ENCODE data around the gene DCUN1D1. TPM values are rescaled to one million over a fixed set of nuclear protein-coding genes. Genes with fewer than 3 reads are reported as not detected.

The DCUN1D1 gene
- total and polyA plus RNA-seq, 12 donors, result 5.5 to 51.9 (median 33.6) TPM

- no peak for DNase-seq
- no peak overlapping the region for H3K4me3 ChIP-seq
- H3K36me3 ChIP-seq (replicated peaks in 1 of 2), result peaks cover 0 to 9% of the 10 kb centered on the region in 2 donors
- peaks cover 0 to 3% of the 10 kb centered on the region in 2 donors for H3K4me1 ChIP-seq (replicated peaks in 1 of 2)
- 81 to 94% (median 83%) methylated on average over 9 of the region's 9 CpGs for WGBS, 4 donors
- intact Hi-C loops (cut with DNase I), result no loop called here
- TF ChIP-seq CTCF (IDR thresholded peaks at IDR 0.05), result no peak
- no peak for TF ChIP-seq POLR2A (IDR thresholded peaks at IDR 0.05)
- H3K27ac ChIP-seq, result no peak overlapping the region
- H3K9me3 ChIP-seq (replicated peaks in 1 of 3), result no peaks in the 10 kb centered on the region
- no peaks in the 10 kb centered on the region for H3K27me3 ChIP-seq
Observed at GRCh38 chr3:182954553-182955235, 25.6 kb downstream of the DCUN1D1 start.

GRCh38 chr3:182949688-182950087, 30.6 kb downstream of the DCUN1D1 start:
- Histone ChIP-seq H3K9me3 (replicated peaks in 1 of 3) (no peaks in the 10 kb centered on the region), H3K27ac (no peak overlapping the region), H3K27me3 (no peaks in the 10 kb centered on the region), H3K4me3 (no peak overlapping the region), H3K4me1 (replicated peaks in 1 of 2) (no peaks in the 10 kb centered on the region), H3K36me3 (replicated peaks in 1 of 2) (peaks cover 0 to 14% of the 10 kb centered on the region in 2 donors)
- 96 to 100% (median 99%) methylated on average over 1 of the region's 1 CpG for WGBS, 4 donors
- no peak for DNase-seq
- intact Hi-C loops (cut with DNase I), result no loop called here
- no peak for TF ChIP-seq POLR2A (IDR thresholded peaks at IDR 0.05)
- TF ChIP-seq CTCF (IDR thresholded peaks at IDR 0.05), result no peak

DNA sequence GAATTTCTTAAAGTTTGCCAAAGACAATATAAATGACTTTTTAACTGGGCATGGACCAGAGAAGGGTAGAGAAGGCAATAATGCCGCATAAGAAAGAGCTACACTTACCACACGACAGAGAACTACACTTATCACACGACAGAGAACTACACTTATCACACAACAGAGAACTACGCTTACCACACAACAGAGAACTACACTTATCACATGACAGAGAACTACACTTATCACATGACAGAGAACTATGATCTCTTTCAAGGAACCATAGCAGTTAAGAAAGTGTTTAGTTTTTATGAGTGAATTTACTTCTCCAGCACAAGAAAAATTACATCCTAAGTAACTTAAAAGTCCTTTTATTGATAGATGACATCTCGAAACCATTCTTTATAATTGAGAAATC, 32.0 kb downstream of the DCUN1D1 start:
- no peak for DNase-seq
- Histone ChIP-seq H3K27me3 (no peaks in the 10 kb centered on the region), H3K27ac (no peak overlapping the region), H3K4me1 (replicated peaks in 1 of 2) (no peaks in the 10 kb centered on the region), H3K9me3 (replicated peaks in 1 of 3) (no peaks in the 10 kb centered on the region), H3K36me3 (replicated peaks in 1 of 2) (peaks cover 0 to 18% of the 10 kb centered on the region in 2 donors), H3K4me3 (no peak overlapping the region)
- 87 to 93% (median 90%) methylated on average over 5 of the region's 5 CpGs for WGBS, 4 donors
- intact Hi-C loops (cut with DNase I), result no loop called here
- no peak for TF ChIP-seq POLR2A (IDR thresholded peaks at IDR 0.05)
- no peak for TF ChIP-seq CTCF (IDR thresholded peaks at IDR 0.05)

- H3K27me3 ChIP-seq, result no peaks in the 10 kb centered on the region
- DNase-seq, result no peak
- no peaks in the 10 kb centered on the region for H3K4me1 ChIP-seq (replicated peaks in 1 of 2)
- no peaks in the 10 kb centered on the region for H3K9me3 ChIP-seq (replicated peaks in 1 of 3)
- no peak overlapping the region for H3K27ac ChIP-seq
- TF ChIP-seq POLR2A (IDR thresholded peaks at IDR 0.05), result no peak
- TF ChIP-seq CTCF (IDR thresholded peaks at IDR 0.05), result no peak
- H3K4me3 ChIP-seq, result no peak overlapping the region
- intact Hi-C loops (cut with DNase I), result no loop called here
- H3K36me3 ChIP-seq (replicated peaks in 1 of 2), result peaks cover 0 to 18% of the 10 kb centered on the region in 2 donors
Observed at GRCh38 chr3:182947888-182948287, 32.5 kb downstream of the DCUN1D1 start.
